Loucy (cell line): ENCODE data around the gene MEGF10.

ENCODE experiments used
- H2AFZ ChIP-seq: fragments of 200-600 bp; sonication (generic); 2 replicates; pipeline ENCODE4 v1.6.0; 2016; ENCODE audit warnings: antibody characterized with exemption, mild to moderate bottlenecking, low read length, moderate library complexity
- H3F3A ChIP-seq: fragments of 200-600 bp; 2 replicates; pipeline ENCODE4 v1.6.0; 2016; ENCODE audit warnings: antibody characterized with exemption, low read depth, mild to moderate bottlenecking
- H3K27me3 ChIP-seq: fragments of 200-600 bp; sonication (generic); 2 replicates; pipeline ENCODE4 v1.6.1; 2014; ENCODE audit warnings: low read length, mild to moderate bottlenecking; ENCODE audit not compliant: insufficient read depth, poor library complexity, severe bottlenecking
- H3K36me3 ChIP-seq: fragments of 200-600 bp; sonication (generic); 2 replicates; pipeline ENCODE4 v1.6.1; 2016; ENCODE audit warnings: low read length; ENCODE audit not compliant: insufficient read depth
- H3K4me1 ChIP-seq: fragments of 200-600 bp; sonication (generic); 2 replicates; pipeline ENCODE4 v1.5.1; 2014; ENCODE audit warnings: low read length, mild to moderate bottlenecking; ENCODE audit not compliant: insufficient read depth, poor library complexity, severe bottlenecking
- H3K4me2 ChIP-seq: fragments of 200-600 bp; sonication (generic); 2 replicates; pipeline ENCODE4 v1.6.0; 2014; ENCODE audit warnings: antibody characterized with exemption, low read length, low read depth, mild to moderate bottlenecking; ENCODE audit not compliant: poor library complexity, severe bottlenecking
- H3K4me3 ChIP-seq: fragments of 200-600 bp; sonication (generic); 2 replicates; pipeline ENCODE4 v1.5.1; 2014; ENCODE audit warnings: low read length, mild to moderate bottlenecking, mixed read lengths; ENCODE audit not compliant: poor library complexity, severe bottlenecking
- H3K79me2 ChIP-seq: fragments of 200-600 bp; sonication (generic); 2 replicates; pipeline ENCODE4 v1.6.1; 2014; ENCODE audit warnings: low read length; ENCODE audit not compliant: insufficient read depth
- H3K9ac ChIP-seq: fragments of 200-600 bp; sonication (generic); 2 replicates; pipeline ENCODE4 v1.6.0; 2014; ENCODE audit warnings: mild to moderate bottlenecking, low read depth, low read length, moderate library complexity; ENCODE audit not compliant: poor library complexity, severe bottlenecking
- H3K9me2 ChIP-seq: fragments of 200-600 bp; sonication (generic); replicated peaks from 2 replicates; pipeline ENCODE4 v1.6.1; 2016; ENCODE audit warnings: low read depth, low read length, mixed read lengths
- H3K9me3 ChIP-seq: fragments of 200-600 bp; sonication (generic); 2 replicates; pipeline ENCODE4 v1.6.1; 2014; ENCODE audit warnings: mild to moderate bottlenecking, antibody characterized with exemption, low read length, low read depth; ENCODE audit not compliant: insufficient read depth
- H4K20me1 ChIP-seq: fragments of 200-600 bp; sonication (generic); 2 replicates; pipeline ENCODE4 v1.6.0; 2014; ENCODE audit warnings: antibody characterized with exemption, low read length, mild to moderate bottlenecking; ENCODE audit not compliant: insufficient read depth, poor library complexity, severe bottlenecking
- CTCF ChIP-seq: fragments of 200-600 bp; sonication (generic); conservative IDR thresholded peaks from 2 replicates; pipeline ENCODE4 v1.5.1; 2014; ENCODE audit warnings: mild to moderate bottlenecking, antibody characterized with exemption, low read length
- EZH2phosphoT487 ChIP-seq: fragments of 200-600 bp; IDR thresholded peaks from 2 replicates; pipeline ENCODE4 v1.6.1; 2018; ENCODE audit warnings: antibody characterized with exemption, mild to moderate bottlenecking, moderate library complexity, borderline replicate concordance

Gene MEGF10

GRCh38 chr5:127330116-127330515 lies 39.5 kb downstream of the MEGF10 start:
- H4K20me1 ChIP-seq: no peaks in the 10 kb centered on the region
- no peaks in the 10 kb centered on the region for H3F3A ChIP-seq
- no peaks in the 10 kb centered on the region for H3K4me1 ChIP-seq
- no peaks in the 10 kb centered on the region for H3K9me2 ChIP-seq
- H3K9ac ChIP-seq: no peak overlapping the region
- no peaks in the 10 kb centered on the region for H3K27me3 ChIP-seq
- no peak for TF ChIP-seq EZH2phosphoT487
- TF ChIP-seq CTCF: no peak
- H3K9me3 ChIP-seq: no peaks in the 10 kb centered on the region
- no peak overlapping the region for H2AFZ ChIP-seq
- no peak overlapping the region for H3K4me3 ChIP-seq
- no peaks in the 10 kb centered on the region for H3K79me2 ChIP-seq
- H3K4me2 ChIP-seq: no peak overlapping the region
- H3K36me3 ChIP-seq: no peaks in the 10 kb centered on the region

- Histone ChIP-seq H3K36me3 (no peaks in the 10 kb centered on the region), H3K27me3 (no peaks in the 10 kb centered on the region), H3K4me1 (no peaks in the 10 kb centered on the region), H3K9me2 (no peaks in the 10 kb centered on the region), H3K9ac (no peak overlapping the region), H4K20me1 (no peaks in the 10 kb centered on the region), H2AFZ (no peak overlapping the region), H3K4me2 (no peak overlapping the region), H3K4me3 (no peak overlapping the region), H3F3A (no peaks in the 10 kb centered on the region), H3K9me3 (no peaks in the 10 kb centered on the region), H3K79me2 (no peaks in the 10 kb centered on the region)
- TF ChIP-seq CTCF (no peak), EZH2phosphoT487 (no peak)
Measured at GRCh38 chr5:127331890-127332649, 41.5 kb downstream of the MEGF10 start.

GRCh38 chr5:127333483-127333882 lies 42.9 kb downstream of the MEGF10 start:
- H3K9ac ChIP-seq: no peak overlapping the region
- TF ChIP-seq CTCF: no peak
- no peak for TF ChIP-seq EZH2phosphoT487
- H4K20me1 ChIP-seq: no peaks in the 10 kb centered on the region
- no peaks in the 10 kb centered on the region for H3K4me1 ChIP-seq
- H3K79me2 ChIP-seq: no peaks in the 10 kb centered on the region
- no peaks in the 10 kb centered on the region for H3K9me3 ChIP-seq
- H3K4me2 ChIP-seq: no peak overlapping the region
- no peaks in the 10 kb centered on the region for H3K9me2 ChIP-seq
- H3K4me3 ChIP-seq: no peak overlapping the region
- no peaks in the 10 kb centered on the region for H3F3A ChIP-seq
- H3K36me3 ChIP-seq: no peaks in the 10 kb centered on the region
- H2AFZ ChIP-seq: no peak overlapping the region
- no peaks in the 10 kb centered on the region for H3K27me3 ChIP-seq
